HCT116 (cell line): Measurements from ENCODE around the gene CCBE1. TPM values are rescaled to one million over a fixed set of nuclear protein-coding genes. Genes with fewer than 3 reads are reported as not detected.

Experiments used
- ATAC-seq: fragments of 200-7000 bp; cut with Tn5 transposase; 2 replicates; pipeline ENCODE4 v1.9.1; 2020; ENCODE audit warnings: mild to moderate bottlenecking, moderate library complexity
- BruUV-seq: library from RNA; stranded (reverse); fragments of 400-500 nt; replicated peaks from 2 replicates; lab custom pipeline; 2021; lab: Mats Ljungman, UMichigan
- CTCF ChIA-PET: fragments of 300-600 bp; sonication (Branson Sonifier 250); formaldehyde crosslinking; loops from one replicate; lab custom pipeline; 2021; ENCODE audit warnings: antibody characterized with exemption; lab: Charles Lee
- POLR2A ChIA-PET: fragments of 300-600, 350-600 bp; sonication (Branson Sonifier 250); formaldehyde crosslinking; loops from one replicate; lab custom pipeline; 2021; ENCODE audit warnings: antibody characterized with exemption; lab: Charles Lee
- RAD21 ChIA-PET, 2 experiments: fragments of 300-600 bp; sonication (Branson Sonifier 250); formaldehyde crosslinking; loops; one replicate each; lab custom pipeline; 2023; ENCODE audit warnings: low total read pairs in 2 of 2; ENCODE audit not compliant: uncharacterized antibody in 2 of 2, unreplicated experiment in 2 of 2, low non-redundant PET in 1 of 2; lab: Charles Lee
- DNase-seq: peaks from one replicate; pipeline ENCODE4 v3.0.0-alpha.2; 2010; ENCODE audit warnings: low read depth, low spot score
- H2AFZ ChIP-seq: fragments of 200-600 bp; shearing (Covaris generic), sonication (generic); 2 replicates; pipeline ENCODE4 v1.6.1; 2017; ENCODE audit warnings: low read depth, mixed run types, mixed read lengths, antibody characterized with exemption, low read length; ENCODE audit not compliant: poor library complexity, severe bottlenecking
- H3K27ac ChIP-seq: 2 replicates; pipeline ENCODE4 v1.5.1; 2012; ENCODE audit warnings: low read depth, low read length
- H3K27me3 ChIP-seq: fragments of 200-600 bp; sonication (generic); 2 replicates; pipeline ENCODE4 v1.6.1; 2016; ENCODE audit warnings: mixed run types, low read length, mixed read lengths; ENCODE audit not compliant: insufficient read depth
- H3K36me3 ChIP-seq, 2 experiments: fragments of 200-500 bp in 1 of 2; fragments of 200-600 bp in 1 of 2; sonication (Bioruptor generic) in 1 of 2; sonication (generic) in 1 of 2; 2 replicates each; pipeline versions ENCODE4 v1.5.1 to v1.6.1; 2014 to 2016; ENCODE audit warnings: low read length in 2 of 2, inconsistent platforms in 1 of 2, mixed read lengths in 1 of 2, mixed run types in 1 of 2; ENCODE audit not compliant: insufficient read depth in 2 of 2, control insufficient read depth in 1 of 2
- H3K4me1 ChIP-seq, 2 experiments: fragments of 200-600 bp in 1 of 2; sonication (generic) in 1 of 2; 2 replicates each; pipeline versions ENCODE4 v1.5.1 to v1.6.1; 2012 to 2017; ENCODE audit warnings: low read length in 2 of 2, inconsistent platforms in 1 of 2, mild to moderate bottlenecking in 1 of 2, mixed read lengths in 1 of 2, mixed run types in 1 of 2, moderate library complexity in 1 of 2; ENCODE audit not compliant: insufficient read depth in 2 of 2, control insufficient read depth in 1 of 2
- H3K4me2 ChIP-seq: fragments of 200-600 bp; sonication (generic); 2 replicates; pipeline ENCODE4 v1.6.1; 2017; ENCODE audit warnings: mixed run types, low read length, mixed read lengths
- H3K4me3 ChIP-seq, 2 experiments: fragments of 200-600 bp in 1 of 2; sonication (generic) in 1 of 2; replicated peaks in 1 of 2; 2 replicates each; pipeline ENCODE4 v1.5.1; 2011 to 2016; ENCODE audit warnings: low read length in 2 of 2, control low read depth in 1 of 2, low read depth in 1 of 2, mild to moderate bottlenecking in 1 of 2, mixed read lengths in 1 of 2, mixed run types in 1 of 2
- H3K79me2 ChIP-seq: fragments of 200-600 bp; sonication (generic); 2 replicates; pipeline ENCODE4 v1.6.1; 2017; ENCODE audit warnings: mild to moderate bottlenecking, mixed run types, low read length, moderate library complexity, mixed read lengths; ENCODE audit not compliant: insufficient read depth
- H3K9ac ChIP-seq: fragments of 200-600 bp; sonication (generic); 2 replicates; pipeline ENCODE4 v1.6.1; 2016; ENCODE audit warnings: low read length, mixed read lengths
- H3K9me2 ChIP-seq: fragments of 200-600 bp; sonication (generic), shearing (Covaris generic); 2 replicates; pipeline ENCODE4 v1.6.1; 2017; ENCODE audit warnings: mixed run types, mild to moderate bottlenecking, moderate library complexity; ENCODE audit not compliant: insufficient read depth
- H3K9me3 ChIP-seq, 2 experiments: fragments of 200-500 bp in 1 of 2; fragments of 200-600 bp in 1 of 2; sonication (Bioruptor generic) in 1 of 2; sonication (generic) in 1 of 2; 2 replicates each; pipeline ENCODE4 v1.6.1; 2014 to 2017; ENCODE audit warnings: low read length in 2 of 2, mixed read lengths in 2 of 2, inconsistent platforms in 1 of 2, low read depth in 1 of 2, mild to moderate bottlenecking in 1 of 2, mixed run types in 1 of 2, moderate library complexity in 1 of 2; ENCODE audit not compliant: control insufficient read depth in 1 of 2, insufficient read depth in 1 of 2
- H4K20me1 ChIP-seq: fragments of 200-600 bp; sonication (generic), shearing (Covaris generic); 2 replicates; pipeline ENCODE4 v1.6.1; 2017; ENCODE audit warnings: mixed run types, mild to moderate bottlenecking, moderate library complexity; ENCODE audit not compliant: insufficient read depth
- CBX3 ChIP-seq: IDR thresholded peaks from 2 replicates; pipeline ENCODE4 v1.6.1; 2012; ENCODE audit warnings: low read depth
- CEBPB ChIP-seq: IDR thresholded peaks from 2 replicates; pipeline ENCODE4 v1.6.1; 2012; ENCODE audit warnings: low read depth
- EGR1 ChIP-seq: IDR thresholded peaks from 2 replicates; pipeline ENCODE4 v1.6.1; 2012; ENCODE audit warnings: low read depth
- ELF1 ChIP-seq: IDR thresholded peaks from 2 replicates; pipeline ENCODE4 v1.6.1; 2012; ENCODE audit warnings: low read depth, borderline replicate concordance
- EZH2 ChIP-seq: fragments of 200-600 bp; sonication (generic); IDR thresholded peaks from 2 replicates; pipeline ENCODE4 v1.6.1; 2017; ENCODE audit warnings: antibody characterized with exemption, mixed run types
- EZH2phosphoT487 ChIP-seq: fragments of 200-600 bp; IDR thresholded peaks from 2 replicates; pipeline ENCODE4 v1.6.1; 2018; ENCODE audit warnings: antibody characterized with exemption, borderline replicate concordance
- FOSL1 ChIP-seq: IDR thresholded peaks from 2 replicates; pipeline ENCODE4 v1.6.1; 2012; ENCODE audit warnings: low read depth
- JUND ChIP-seq: IDR thresholded peaks from 2 replicates; pipeline ENCODE4 v1.6.1; 2012
- POLR2A ChIP-seq: IDR thresholded peaks from 2 replicates; pipeline ENCODE4 v1.7.0; 2011; ENCODE audit warnings: borderline replicate concordance; ENCODE audit not compliant: insufficient read depth, insufficient read length; ENCODE audit errors: extremely low read depth
- POLR2AphosphoS5 ChIP-seq: IDR thresholded peaks from 2 replicates; pipeline ENCODE4 v1.6.1; 2011; ENCODE audit warnings: mild to moderate bottlenecking, low read depth, low read length, moderate library complexity
- RAD21 ChIP-seq: IDR thresholded peaks from 2 replicates; pipeline ENCODE4 v1.6.1; 2012; ENCODE audit warnings: low read depth, mild to moderate bottlenecking
- SIN3A ChIP-seq: IDR thresholded peaks from 2 replicates; pipeline ENCODE4 v1.6.1; 2012; ENCODE audit warnings: low read depth
- TCF7L2 ChIP-seq: IDR thresholded peaks from 2 replicates; pipeline ENCODE4 v1.7.0; 2011; ENCODE audit warnings: borderline replicate concordance, inconsistent platforms; ENCODE audit not compliant: insufficient read depth, insufficient read length; ENCODE audit errors: extremely low read depth
- YY1 ChIP-seq: IDR thresholded peaks from 2 replicates; pipeline ENCODE4 v1.6.1; 2011; ENCODE audit warnings: low read length, low read depth, moderate library complexity, mild to moderate bottlenecking; ENCODE audit not compliant: insufficient replicate concordance; ENCODE audit errors: extremely low read depth
- ZNF274 ChIP-seq: fragments of 200-500 bp; sonication (Bioruptor generic); IDR thresholded peaks from 2 replicates; pipeline ENCODE4 v1.6.1; 2014; ENCODE audit warnings: mild to moderate bottlenecking, low read depth, low read length, inconsistent platforms
- intact Hi-C: fragments of 100-400 bp; cut with micrococcal nuclease; formaldehyde crosslinking; loops from 2 replicates; pipeline ENCODE4 v1.10.0; 2022
- total RNA-seq: library from RNA; stranded (reverse); gene quantifications from one replicate; pipeline ENCODE4 v1.2.1, GENCODE V29; 2021; ENCODE audit not compliant: unreplicated experiment
- TF ChIP-seq, protein P1 (sequence below): IDR thresholded peaks from 2 replicates; pipeline ENCODE4 v1.6.1; 2012; ENCODE audit warnings: low read depth
- TF ChIP-seq, protein P2 (sequence below): IDR thresholded peaks from 2 replicates; pipeline ENCODE4 v1.6.1; 2012
- TF ChIP-seq, protein P3 (sequence below): IDR thresholded peaks from 2 replicates; pipeline ENCODE4 v1.6.1; 2011; ENCODE audit warnings: mild to moderate bottlenecking, low read length, moderate library complexity; ENCODE audit not compliant: insufficient replicate concordance; ENCODE audit errors: extremely low read depth
- TF ChIP-seq, protein P4 (sequence below), 3 experiments: fragments of 200-600 bp in 1 of 3; sonication (generic) in 1 of 3; IDR thresholded peaks in 2 of 3; conservative IDR thresholded peaks in 1 of 3; 2 replicates each; pipeline ENCODE4 v1.5.1; 2012 to 2017; ENCODE audit warnings: low read depth in 2 of 3, low read length in 2 of 3, antibody characterized with exemption in 1 of 3, borderline replicate concordance in 1 of 3, control low read depth in 1 of 3, mild to moderate bottlenecking in 1 of 3, mixed read lengths in 1 of 3, mixed run types in 1 of 3, moderate library complexity in 1 of 3; ENCODE audit not compliant: insufficient read depth in 1 of 3

CCBE1 gene
- total RNA-seq, 1 experiment from 2014 or later: 0.84 TPM

DNA sequence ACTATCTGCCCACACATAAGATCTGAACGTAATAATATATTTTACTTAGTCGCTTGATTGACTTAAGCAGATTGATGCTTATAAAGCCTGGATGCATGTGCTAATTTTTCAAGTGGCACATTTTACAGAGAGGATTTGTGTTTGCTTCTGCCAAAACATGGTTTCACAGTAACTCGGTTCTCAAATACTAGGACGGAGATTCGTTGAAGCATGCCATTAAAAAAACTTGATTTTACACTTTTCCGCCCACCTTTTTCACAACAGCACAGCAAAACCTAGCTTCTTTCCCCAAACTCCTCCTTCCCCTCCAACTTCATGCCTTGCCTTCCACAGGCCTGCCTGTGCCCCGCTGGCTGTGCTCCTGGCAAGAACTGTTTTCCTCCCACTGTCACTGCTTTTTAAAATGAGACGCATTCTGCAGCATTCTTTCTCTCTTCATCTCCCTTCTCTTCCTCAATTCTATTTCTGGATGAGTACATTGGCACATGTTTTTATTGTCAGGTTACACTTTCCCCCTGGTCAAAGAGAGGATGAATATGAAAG, 283.0 kb downstream of the CCBE1 start:
- intact Hi-C loops: no loop called here
- BruUV-seq: no TSS peak
- no peaks in the 10 kb centered on the region for H3K9me3 ChIP-seq
- no peak overlapping the region for H3K4me3 ChIP-seq
- no peaks in the 10 kb centered on the region for H3K36me3 ChIP-seq
- ChIA-PET CTCF (interaction anchor here (1.7 kb wide), 1 partner anchor 11 kb away, joined by 6 read pairs; no protein-coding TSS in a partner anchor), RAD21 (no interaction called here), POLR2A (no interaction called here)
- TF ChIP-seq EGR1 (no peak), TCF7L2 (no peak), ZNF274 (no peak), POLR2A (no peak), EZH2phosphoT487 (no peak), FOSL1 (no peak), ELF1 (no peak), CBX3 (no peak), CEBPB (no peak), SIN3A (no peak), EZH2 (no peak), JUND (no peak), RAD21 (no peak), YY1 (no peak), POLR2AphosphoS5 (no peak)
- TF ChIP-seq, protein P1, sequence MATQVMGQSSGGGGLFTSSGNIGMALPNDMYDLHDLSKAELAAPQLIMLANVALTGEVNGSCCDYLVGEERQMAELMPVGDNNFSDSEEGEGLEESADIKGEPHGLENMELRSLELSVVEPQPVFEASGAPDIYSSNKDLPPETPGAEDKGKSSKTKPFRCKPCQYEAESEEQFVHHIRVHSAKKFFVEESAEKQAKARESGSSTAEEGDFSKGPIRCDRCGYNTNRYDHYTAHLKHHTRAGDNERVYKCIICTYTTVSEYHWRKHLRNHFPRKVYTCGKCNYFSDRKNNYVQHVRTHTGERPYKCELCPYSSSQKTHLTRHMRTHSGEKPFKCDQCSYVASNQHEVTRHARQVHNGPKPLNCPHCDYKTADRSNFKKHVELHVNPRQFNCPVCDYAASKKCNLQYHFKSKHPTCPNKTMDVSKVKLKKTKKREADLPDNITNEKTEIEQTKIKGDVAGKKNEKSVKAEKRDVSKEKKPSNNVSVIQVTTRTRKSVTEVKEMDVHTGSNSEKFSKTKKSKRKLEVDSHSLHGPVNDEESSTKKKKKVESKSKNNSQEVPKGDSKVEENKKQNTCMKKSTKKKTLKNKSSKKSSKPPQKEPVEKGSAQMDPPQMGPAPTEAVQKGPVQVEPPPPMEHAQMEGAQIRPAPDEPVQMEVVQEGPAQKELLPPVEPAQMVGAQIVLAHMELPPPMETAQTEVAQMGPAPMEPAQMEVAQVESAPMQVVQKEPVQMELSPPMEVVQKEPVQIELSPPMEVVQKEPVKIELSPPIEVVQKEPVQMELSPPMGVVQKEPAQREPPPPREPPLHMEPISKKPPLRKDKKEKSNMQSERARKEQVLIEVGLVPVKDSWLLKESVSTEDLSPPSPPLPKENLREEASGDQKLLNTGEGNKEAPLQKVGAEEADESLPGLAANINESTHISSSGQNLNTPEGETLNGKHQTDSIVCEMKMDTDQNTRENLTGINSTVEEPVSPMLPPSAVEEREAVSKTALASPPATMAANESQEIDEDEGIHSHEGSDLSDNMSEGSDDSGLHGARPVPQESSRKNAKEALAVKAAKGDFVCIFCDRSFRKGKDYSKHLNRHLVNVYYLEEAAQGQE: no peak
- TF ChIP-seq, protein P2, sequence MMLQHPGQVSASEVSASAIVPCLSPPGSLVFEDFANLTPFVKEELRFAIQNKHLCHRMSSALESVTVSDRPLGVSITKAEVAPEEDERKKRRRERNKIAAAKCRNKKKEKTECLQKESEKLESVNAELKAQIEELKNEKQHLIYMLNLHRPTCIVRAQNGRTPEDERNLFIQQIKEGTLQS: no peak
- TF ChIP-seq, protein P3, sequence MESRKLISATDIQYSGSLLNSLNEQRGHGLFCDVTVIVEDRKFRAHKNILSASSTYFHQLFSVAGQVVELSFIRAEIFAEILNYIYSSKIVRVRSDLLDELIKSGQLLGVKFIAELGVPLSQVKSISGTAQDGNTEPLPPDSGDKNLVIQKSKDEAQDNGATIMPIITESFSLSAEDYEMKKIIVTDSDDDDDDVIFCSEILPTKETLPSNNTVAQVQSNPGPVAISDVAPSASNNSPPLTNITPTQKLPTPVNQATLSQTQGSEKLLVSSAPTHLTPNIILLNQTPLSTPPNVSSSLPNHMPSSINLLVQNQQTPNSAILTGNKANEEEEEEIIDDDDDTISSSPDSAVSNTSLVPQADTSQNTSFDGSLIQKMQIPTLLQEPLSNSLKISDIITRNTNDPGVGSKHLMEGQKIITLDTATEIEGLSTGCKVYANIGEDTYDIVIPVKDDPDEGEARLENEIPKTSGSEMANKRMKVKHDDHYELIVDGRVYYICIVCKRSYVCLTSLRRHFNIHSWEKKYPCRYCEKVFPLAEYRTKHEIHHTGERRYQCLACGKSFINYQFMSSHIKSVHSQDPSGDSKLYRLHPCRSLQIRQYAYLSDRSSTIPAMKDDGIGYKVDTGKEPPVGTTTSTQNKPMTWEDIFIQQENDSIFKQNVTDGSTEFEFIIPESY: no peak
- TF ChIP-seq, protein P4, sequence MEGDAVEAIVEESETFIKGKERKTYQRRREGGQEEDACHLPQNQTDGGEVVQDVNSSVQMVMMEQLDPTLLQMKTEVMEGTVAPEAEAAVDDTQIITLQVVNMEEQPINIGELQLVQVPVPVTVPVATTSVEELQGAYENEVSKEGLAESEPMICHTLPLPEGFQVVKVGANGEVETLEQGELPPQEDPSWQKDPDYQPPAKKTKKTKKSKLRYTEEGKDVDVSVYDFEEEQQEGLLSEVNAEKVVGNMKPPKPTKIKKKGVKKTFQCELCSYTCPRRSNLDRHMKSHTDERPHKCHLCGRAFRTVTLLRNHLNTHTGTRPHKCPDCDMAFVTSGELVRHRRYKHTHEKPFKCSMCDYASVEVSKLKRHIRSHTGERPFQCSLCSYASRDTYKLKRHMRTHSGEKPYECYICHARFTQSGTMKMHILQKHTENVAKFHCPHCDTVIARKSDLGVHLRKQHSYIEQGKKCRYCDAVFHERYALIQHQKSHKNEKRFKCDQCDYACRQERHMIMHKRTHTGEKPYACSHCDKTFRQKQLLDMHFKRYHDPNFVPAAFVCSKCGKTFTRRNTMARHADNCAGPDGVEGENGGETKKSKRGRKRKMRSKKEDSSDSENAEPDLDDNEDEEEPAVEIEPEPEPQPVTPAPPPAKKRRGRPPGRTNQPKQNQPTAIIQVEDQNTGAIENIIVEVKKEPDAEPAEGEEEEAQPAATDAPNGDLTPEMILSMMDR (IDR thresholded peaks at IDR 0.05 in 2 of 3, conservative IDR thresholded peaks at IDR 0.05 in 1 of 3; ENCODE audit: borderline replicate concordance in 1 of 3, insufficient read depth in 1 of 3, low read depth in 2 of 3, low read length in 2 of 3): no peak
- H3K27ac ChIP-seq: no peak overlapping the region
- H3K9me2 ChIP-seq: no peaks in the 10 kb centered on the region
- no peaks in the 10 kb centered on the region for H3K4me1 ChIP-seq
- DNase-seq (no peak), ATAC-seq (no peak)
- H3K27me3 ChIP-seq: peaks cover 9% of the 10 kb centered on the region; the same call in 1 of the 2 replicates
- no peaks in the 10 kb centered on the region for H4K20me1 ChIP-seq
- H3K4me2 ChIP-seq: no peak overlapping the region
- H3K9ac ChIP-seq: no peak overlapping the region
- H3K79me2 ChIP-seq: no peaks in the 10 kb centered on the region
- no peak overlapping the region for H2AFZ ChIP-seq
